ENCODE measurements around the gene BMP2K. TPM values are rescaled to one million over a fixed set of nuclear protein-coding genes. Genes with fewer than 3 reads are reported as not detected.

The BMP2K gene
- 32.5 and 36.9 TPM in 2 replicates for total RNA-seq (2014; rRNA removed; shearing (Covaris generic))
- polyA plus RNA-seq (2016; fragmentation: Nextera tagmentation; extraction: Ambion mirVana) = 7.1 and 8.2 TPM in 2 replicates
- long read RNA-seq = 0 reads

DNA sequence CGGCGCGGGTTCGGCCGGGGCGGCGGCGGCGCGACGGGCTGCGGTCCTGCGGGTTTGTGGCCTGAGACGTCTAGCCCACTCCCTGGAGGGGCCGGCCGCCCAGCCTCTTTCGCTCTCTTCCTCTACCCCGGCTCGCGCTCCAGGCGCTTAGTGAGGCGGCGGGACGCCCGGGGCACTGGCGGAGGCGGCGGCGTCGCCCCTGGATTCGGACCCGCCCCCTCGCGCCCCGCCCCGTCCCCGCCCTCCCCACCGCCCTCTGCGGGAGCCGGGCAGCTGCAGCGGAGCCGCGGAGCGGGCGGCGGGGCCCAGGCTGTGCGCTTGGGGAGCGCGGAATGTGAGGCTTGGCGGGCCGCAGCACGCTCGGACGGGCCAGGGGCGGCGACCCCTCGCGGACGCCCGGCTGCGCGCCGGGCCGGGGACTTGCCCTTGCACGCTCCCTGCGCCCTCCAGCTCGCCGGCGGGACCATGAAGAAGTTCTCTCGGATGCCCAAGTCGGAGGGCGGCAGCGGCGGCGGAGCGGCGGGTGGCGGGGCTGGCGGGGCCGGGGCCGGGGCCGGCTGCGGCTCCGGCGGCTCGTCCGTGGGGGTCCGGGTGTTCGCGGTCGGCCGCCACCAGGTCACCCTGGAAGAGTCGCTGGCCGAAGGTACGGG, at the start of gene BMP2K:
Gene BMP2K (plus strand): TSS at position 272 of the 650 bp plus-strand sequence. CDS start 194 bp downstream, at position 466.
- Mint-ChIP-seq H3K36me3 (ENCODE audit: low read depth) (no peaks in the 10 kb centered on the region; the same call in 2 of the 3 replicates), H3K27me3 (ENCODE audit: insufficient read depth, low read depth, poor library complexity) (peaks cover 7% of the 10 kb centered on the region), H3K4me1 (peaks cover 10% of the 10 kb centered on the region; the same call in 2 of the 3 replicates), H3K27ac (peak within 1 kb of the TSS; percentile 99), H3K4me3 (peak within 1 kb of the TSS; percentile 97), H3K9me3 (no peaks in the 10 kb centered on the region)
- H3K4me1 ChIP-seq (ENCODE audit: insufficient read depth) = peaks cover 45% of the 10 kb centered on the region
- peak within 1 kb of the TSS; percentile 95 for H3K27ac ChIP-seq (ENCODE audit: low read depth)
- H4K20me1 ChIP-seq (replicated peaks; ENCODE audit: insufficient read depth) = peaks cover 16% of the 10 kb centered on the region
- DNase-seq (ENCODE audit: low spot score) (peak; percentile 89), ATAC-seq (peak; percentile 83)
- peak; percentile 86 for TF ChIP-seq POLR2AphosphoS5 (IDR thresholded peaks at IDR 0.05; ENCODE audit: low read depth)
- 0 out of 2 replicates have a peak, but pooled peaks have one; percentile 1 for TF ChIP-seq ETS1 (IDR thresholded peaks at IDR 0.05)
- TF ChIP-seq JUNB (IDR thresholded peaks at IDR 0.05; ENCODE audit: unreplicated experiment) = no peak
- peak within 1 kb of the TSS; percentile 90 for H2AFZ ChIP-seq
- peak within 1 kb of the TSS; percentile 90 for H3K4me3 ChIP-seq
- peak within 1 kb of the TSS; percentile 97 for H3K4me2 ChIP-seq
- peaks cover 7% of the 10 kb centered on the region; the same call in 1 of the 2 replicates for H3K27me3 ChIP-seq (ENCODE audit: insufficient read depth)
- H3K79me2 ChIP-seq (replicated peaks; ENCODE audit: insufficient read depth) = peaks cover 42% of the 10 kb centered on the region
- H3K36me3 ChIP-seq (ENCODE audit: insufficient read depth) = no peaks in the 10 kb centered on the region
- no peaks in the 10 kb centered on the region for H3K9me2 ChIP-seq (ENCODE audit: insufficient read depth)
- H3F3A ChIP-seq (replicated peaks; ENCODE audit: low read depth) = no peaks in the 10 kb centered on the region

DNA sequence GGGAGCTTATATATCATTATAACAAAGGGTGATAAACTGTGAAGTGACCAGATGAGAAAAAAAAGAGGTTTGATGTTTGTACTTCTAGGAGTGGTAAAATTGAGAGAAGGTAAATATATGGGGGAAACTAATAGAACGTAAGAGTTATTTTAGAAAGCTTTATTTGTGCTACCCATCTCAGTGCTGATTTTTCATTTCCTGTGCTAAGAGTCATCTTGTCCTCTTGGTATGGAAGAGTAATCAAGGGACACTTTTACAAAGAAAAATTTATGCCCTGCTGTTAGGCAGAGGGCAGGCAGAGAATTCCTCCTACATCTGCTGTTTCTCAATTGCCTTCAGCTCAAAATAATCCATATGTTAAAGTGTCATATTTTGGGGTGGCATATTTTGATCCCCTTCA, 49.6 kb upstream of the BMP2K start:
- Histone ChIP-seq H4K20me1 (replicated peaks; ENCODE audit: insufficient read depth) (no peaks in the 10 kb centered on the region), H3K9me2 (ENCODE audit: insufficient read depth) (no peaks in the 10 kb centered on the region), H3K36me3 (ENCODE audit: insufficient read depth) (no peaks in the 10 kb centered on the region), H2AFZ (no peak overlapping the region), H3K27me3 (ENCODE audit: insufficient read depth) (peaks cover 6% of the 10 kb centered on the region; the same call in 1 of the 2 replicates), H3F3A (replicated peaks; ENCODE audit: low read depth) (no peaks in the 10 kb centered on the region), H3K27ac (ENCODE audit: low read depth) (no peak overlapping the region), H3K4me3 (no peak overlapping the region), H3K4me2 (no peak overlapping the region), H3K79me2 (replicated peaks; ENCODE audit: insufficient read depth) (no peaks in the 10 kb centered on the region), H3K4me1 (ENCODE audit: insufficient read depth) (peaks cover 18% of the 10 kb centered on the region)
- no peak for ATAC-seq
- no peak for DNase-seq (ENCODE audit: low spot score)
- H3K36me3 Mint-ChIP-seq (ENCODE audit: low read depth) = no peaks in the 10 kb centered on the region
- H3K9me3 Mint-ChIP-seq = no peaks in the 10 kb centered on the region
- H3K27me3 Mint-ChIP-seq (ENCODE audit: insufficient read depth, low read depth, poor library complexity) = peaks cover 11% of the 10 kb centered on the region
- no peak overlapping the region for H3K4me3 Mint-ChIP-seq
- no peak overlapping the region for H3K27ac Mint-ChIP-seq
- no peak for TF ChIP-seq STAT1 (IDR thresholded peaks at IDR 0.05; ENCODE audit: unreplicated experiment)
- peaks cover 17% of the 10 kb centered on the region for H3K4me1 Mint-ChIP-seq

GRCh38 chr4:78732332-78733104, 43.6 kb upstream of the BMP2K start:
- Mint-ChIP-seq H3K4me1 (no peaks in the 10 kb centered on the region), H3K27me3 (ENCODE audit: insufficient read depth, low read depth, poor library complexity) (no peaks in the 10 kb centered on the region), H3K4me3 (no peak overlapping the region), H3K27ac (no peak overlapping the region), H3K36me3 (ENCODE audit: low read depth) (no peaks in the 10 kb centered on the region), H3K9me3 (no peaks in the 10 kb centered on the region)
- no peaks in the 10 kb centered on the region for H3K79me2 ChIP-seq (replicated peaks; ENCODE audit: insufficient read depth)
- no peaks in the 10 kb centered on the region for H3K4me1 ChIP-seq (ENCODE audit: insufficient read depth)
- H3F3A ChIP-seq (replicated peaks; ENCODE audit: low read depth) = no peaks in the 10 kb centered on the region
- H3K9me2 ChIP-seq (ENCODE audit: insufficient read depth) = no peaks in the 10 kb centered on the region
- no peaks in the 10 kb centered on the region for H3K36me3 ChIP-seq (ENCODE audit: insufficient read depth)
- H3K27ac ChIP-seq (ENCODE audit: low read depth) = no peak overlapping the region
- H3K4me2 ChIP-seq = no peak overlapping the region
- no peak overlapping the region for H3K4me3 ChIP-seq
- H4K20me1 ChIP-seq (replicated peaks; ENCODE audit: insufficient read depth) = no peaks in the 10 kb centered on the region
- DNase-seq (ENCODE audit: low spot score) (no peak), ATAC-seq (no peak)
- H2AFZ ChIP-seq = no peak overlapping the region
- H3K27me3 ChIP-seq (ENCODE audit: insufficient read depth) = no peaks in the 10 kb centered on the region
- TF ChIP-seq ZNF331 (CRISPR knock-in tag; IDR thresholded peaks at IDR 0.05; ENCODE audit: low read depth) (no peak), ETS1 (IDR thresholded peaks at IDR 0.05) (no peak), JUNB (IDR thresholded peaks at IDR 0.05; ENCODE audit: unreplicated experiment) (no peak), NANOG (IDR thresholded peaks at IDR 0.05; ENCODE audit: borderline replicate concordance) (no peak), EZH2 (IDR thresholded peaks at IDR 0.05; ENCODE audit: low read depth, unreplicated experiment) (no peak), CREB1 (CRISPR knock-in tag; IDR thresholded peaks at IDR 0.05; ENCODE audit: low read depth) (no peak)
- TF ChIP-seq, protein P1, sequence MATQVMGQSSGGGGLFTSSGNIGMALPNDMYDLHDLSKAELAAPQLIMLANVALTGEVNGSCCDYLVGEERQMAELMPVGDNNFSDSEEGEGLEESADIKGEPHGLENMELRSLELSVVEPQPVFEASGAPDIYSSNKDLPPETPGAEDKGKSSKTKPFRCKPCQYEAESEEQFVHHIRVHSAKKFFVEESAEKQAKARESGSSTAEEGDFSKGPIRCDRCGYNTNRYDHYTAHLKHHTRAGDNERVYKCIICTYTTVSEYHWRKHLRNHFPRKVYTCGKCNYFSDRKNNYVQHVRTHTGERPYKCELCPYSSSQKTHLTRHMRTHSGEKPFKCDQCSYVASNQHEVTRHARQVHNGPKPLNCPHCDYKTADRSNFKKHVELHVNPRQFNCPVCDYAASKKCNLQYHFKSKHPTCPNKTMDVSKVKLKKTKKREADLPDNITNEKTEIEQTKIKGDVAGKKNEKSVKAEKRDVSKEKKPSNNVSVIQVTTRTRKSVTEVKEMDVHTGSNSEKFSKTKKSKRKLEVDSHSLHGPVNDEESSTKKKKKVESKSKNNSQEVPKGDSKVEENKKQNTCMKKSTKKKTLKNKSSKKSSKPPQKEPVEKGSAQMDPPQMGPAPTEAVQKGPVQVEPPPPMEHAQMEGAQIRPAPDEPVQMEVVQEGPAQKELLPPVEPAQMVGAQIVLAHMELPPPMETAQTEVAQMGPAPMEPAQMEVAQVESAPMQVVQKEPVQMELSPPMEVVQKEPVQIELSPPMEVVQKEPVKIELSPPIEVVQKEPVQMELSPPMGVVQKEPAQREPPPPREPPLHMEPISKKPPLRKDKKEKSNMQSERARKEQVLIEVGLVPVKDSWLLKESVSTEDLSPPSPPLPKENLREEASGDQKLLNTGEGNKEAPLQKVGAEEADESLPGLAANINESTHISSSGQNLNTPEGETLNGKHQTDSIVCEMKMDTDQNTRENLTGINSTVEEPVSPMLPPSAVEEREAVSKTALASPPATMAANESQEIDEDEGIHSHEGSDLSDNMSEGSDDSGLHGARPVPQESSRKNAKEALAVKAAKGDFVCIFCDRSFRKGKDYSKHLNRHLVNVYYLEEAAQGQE (IDR thresholded peaks at IDR 0.05; ENCODE audit: unreplicated experiment) = no peak

All from GM23338 (cell line).